Measurements from ENCODE around the gene FARP1.

- TF ChIP-seq POLR2AphosphoS5 (IDR thresholded peaks at IDR 0.05; ENCODE audit: borderline replicate concordance, low read depth, low read length) (no peak), EZH2 (IDR thresholded peaks at IDR 0.05) (no peak), FOXP2 (optimal IDR thresholded peaks at IDR 0.05; ENCODE audit: control extremely low read depth, extremely low read length, insufficient read depth) (no peak)
Measured at GRCh38 chr13:98377635-98378378, 234.9 kb downstream of the FARP1 start.

All from SK-N-MC (cell line).